PC-9 (cell line): ENCODE data around the gene DHRSX.
"Not testable (repeated sequence)": the region's sequence is repeated elsewhere in the genome, so short reads cannot be mapped to it uniquely, and the experiment has no call there.

Source experiments
- EZH2 ChIP-seq: fragments of 200-600 bp; sonication (generic); IDR thresholded peaks from 2 replicates; pipeline ENCODE4 v1.8.0; 2017; ENCODE audit warnings: antibody characterized with exemption, low read depth
- TF ChIP-seq, protein P1 (sequence below): fragments of 200-600 bp; sonication (generic); conservative IDR thresholded peaks from 2 replicates; pipeline ENCODE4 v1.6.1; 2017; ENCODE audit warnings: mixed run types, antibody characterized with exemption, mild to moderate bottlenecking, moderate library complexity

DNA sequence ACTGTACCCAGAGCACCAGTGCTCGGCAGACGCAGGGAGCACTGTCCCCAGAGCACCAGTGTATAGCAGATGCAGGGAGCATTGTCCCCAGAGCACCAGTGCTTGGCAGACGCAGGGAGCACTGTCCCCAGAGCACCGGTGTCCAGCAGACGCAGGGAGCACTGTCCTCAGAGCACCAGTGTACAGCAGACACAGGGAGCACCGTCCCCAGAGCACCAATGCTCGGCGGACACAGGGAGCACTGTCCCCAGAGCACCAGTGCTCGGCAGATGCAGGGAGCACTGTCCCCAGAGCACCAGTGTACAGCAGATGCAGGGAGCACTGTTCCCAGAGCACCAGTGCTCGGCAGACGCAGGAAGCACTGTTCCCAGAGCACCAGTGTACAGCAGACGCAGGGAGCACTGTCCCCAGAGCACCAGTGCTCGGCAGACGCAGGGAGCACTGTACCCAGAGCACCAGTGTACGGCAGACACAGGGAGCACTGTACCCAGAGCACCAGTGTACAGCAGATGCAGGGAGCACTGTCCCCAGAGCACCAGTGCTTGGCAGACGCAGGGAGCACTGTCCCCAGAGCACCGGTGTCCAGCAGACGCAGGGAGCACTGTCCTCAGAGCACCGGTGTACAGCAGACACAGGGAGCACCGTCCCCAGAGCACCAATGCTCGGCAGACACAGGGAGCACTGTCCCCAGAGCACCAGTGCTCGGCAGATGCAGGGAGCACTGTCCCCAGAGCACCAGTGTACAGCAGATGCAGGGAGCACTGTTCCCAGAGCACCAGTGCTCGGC, 234.9 kb downstream of the DHRSX start:
- TF ChIP-seq, protein P1, sequence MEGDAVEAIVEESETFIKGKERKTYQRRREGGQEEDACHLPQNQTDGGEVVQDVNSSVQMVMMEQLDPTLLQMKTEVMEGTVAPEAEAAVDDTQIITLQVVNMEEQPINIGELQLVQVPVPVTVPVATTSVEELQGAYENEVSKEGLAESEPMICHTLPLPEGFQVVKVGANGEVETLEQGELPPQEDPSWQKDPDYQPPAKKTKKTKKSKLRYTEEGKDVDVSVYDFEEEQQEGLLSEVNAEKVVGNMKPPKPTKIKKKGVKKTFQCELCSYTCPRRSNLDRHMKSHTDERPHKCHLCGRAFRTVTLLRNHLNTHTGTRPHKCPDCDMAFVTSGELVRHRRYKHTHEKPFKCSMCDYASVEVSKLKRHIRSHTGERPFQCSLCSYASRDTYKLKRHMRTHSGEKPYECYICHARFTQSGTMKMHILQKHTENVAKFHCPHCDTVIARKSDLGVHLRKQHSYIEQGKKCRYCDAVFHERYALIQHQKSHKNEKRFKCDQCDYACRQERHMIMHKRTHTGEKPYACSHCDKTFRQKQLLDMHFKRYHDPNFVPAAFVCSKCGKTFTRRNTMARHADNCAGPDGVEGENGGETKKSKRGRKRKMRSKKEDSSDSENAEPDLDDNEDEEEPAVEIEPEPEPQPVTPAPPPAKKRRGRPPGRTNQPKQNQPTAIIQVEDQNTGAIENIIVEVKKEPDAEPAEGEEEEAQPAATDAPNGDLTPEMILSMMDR: not testable (repeated sequence)
- TF ChIP-seq EZH2: not testable (repeated sequence)
